GM12874 (cell line): ENCODE results near the gene PHF20.
A peak's percentile ranks its signal among the peaks of the same experiment; 100 is the strongest.

Source experiments
- TF ChIP-seq, protein P1 (sequence below): IDR thresholded peaks from 2 replicates; pipeline ENCODE4 v1.5.1; 2011; ENCODE audit warnings: low read depth, mild to moderate bottlenecking, control low read depth, low read length, moderate library complexity; ENCODE audit not compliant: insufficient read depth

PHF20 gene

DNA sequence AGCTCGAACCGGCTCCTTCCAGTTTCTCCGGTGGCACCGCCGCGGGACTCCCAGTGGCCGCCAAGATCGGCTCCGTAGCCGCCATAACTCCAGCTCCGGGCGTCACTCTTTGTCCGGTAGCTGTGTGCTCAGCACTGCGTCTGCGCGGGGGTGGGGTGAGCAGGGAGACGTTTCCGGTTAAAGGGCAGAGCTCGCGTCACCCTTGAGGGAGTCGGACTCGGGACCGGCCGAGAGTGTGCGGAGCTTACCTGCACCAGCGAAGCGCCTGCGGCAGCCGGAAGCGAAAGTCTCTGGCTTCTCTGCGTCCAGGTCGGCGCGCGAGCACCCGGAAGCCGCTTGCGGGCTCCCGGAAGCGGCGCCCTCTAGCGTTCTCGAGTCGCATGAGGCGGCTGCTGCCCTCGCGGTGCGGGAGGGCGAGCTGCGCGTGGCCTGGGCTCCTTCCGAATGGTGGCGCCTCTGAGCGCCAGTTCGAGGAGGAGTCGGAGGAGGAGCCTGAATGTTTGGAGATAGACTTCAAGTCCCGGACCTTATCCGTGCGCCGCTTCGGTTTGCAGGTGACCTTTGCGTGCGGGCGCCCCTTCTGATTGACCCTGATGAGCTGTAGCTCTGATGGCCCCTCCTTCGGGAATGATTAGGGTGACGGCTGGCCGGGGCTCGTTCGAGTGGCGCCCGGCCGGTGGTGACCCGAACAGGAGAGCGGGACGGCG lies 182.5 kb downstream of the PHF20 start, which contains the start of gene SCAND1:
TSS of gene SCAND1 (minus strand) at position 303 of the 707 bp plus-strand sequence. CDS start at position 85, 218 bp downstream.
- TF ChIP-seq, protein P1, sequence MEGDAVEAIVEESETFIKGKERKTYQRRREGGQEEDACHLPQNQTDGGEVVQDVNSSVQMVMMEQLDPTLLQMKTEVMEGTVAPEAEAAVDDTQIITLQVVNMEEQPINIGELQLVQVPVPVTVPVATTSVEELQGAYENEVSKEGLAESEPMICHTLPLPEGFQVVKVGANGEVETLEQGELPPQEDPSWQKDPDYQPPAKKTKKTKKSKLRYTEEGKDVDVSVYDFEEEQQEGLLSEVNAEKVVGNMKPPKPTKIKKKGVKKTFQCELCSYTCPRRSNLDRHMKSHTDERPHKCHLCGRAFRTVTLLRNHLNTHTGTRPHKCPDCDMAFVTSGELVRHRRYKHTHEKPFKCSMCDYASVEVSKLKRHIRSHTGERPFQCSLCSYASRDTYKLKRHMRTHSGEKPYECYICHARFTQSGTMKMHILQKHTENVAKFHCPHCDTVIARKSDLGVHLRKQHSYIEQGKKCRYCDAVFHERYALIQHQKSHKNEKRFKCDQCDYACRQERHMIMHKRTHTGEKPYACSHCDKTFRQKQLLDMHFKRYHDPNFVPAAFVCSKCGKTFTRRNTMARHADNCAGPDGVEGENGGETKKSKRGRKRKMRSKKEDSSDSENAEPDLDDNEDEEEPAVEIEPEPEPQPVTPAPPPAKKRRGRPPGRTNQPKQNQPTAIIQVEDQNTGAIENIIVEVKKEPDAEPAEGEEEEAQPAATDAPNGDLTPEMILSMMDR: peak; percentile 99

DNA sequence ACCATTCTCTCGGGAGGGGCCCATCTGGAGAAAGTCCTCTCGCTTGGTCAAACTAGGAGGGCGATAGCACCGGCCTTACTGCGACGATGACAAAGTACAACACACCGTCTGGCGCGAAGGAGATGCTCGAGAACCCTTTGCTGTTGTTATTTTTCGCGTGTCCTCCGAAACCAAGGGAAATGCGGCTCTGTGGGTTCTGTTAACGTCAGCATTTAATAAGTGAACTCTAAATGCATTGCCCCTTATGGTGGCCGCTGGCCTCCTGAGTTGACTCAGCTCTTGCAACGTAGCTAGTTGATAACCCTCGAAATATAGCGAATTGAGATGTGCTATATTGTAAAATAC lies 183.1 kb downstream of the PHF20 start:
- TF ChIP-seq, protein P1: no peak

DNA sequence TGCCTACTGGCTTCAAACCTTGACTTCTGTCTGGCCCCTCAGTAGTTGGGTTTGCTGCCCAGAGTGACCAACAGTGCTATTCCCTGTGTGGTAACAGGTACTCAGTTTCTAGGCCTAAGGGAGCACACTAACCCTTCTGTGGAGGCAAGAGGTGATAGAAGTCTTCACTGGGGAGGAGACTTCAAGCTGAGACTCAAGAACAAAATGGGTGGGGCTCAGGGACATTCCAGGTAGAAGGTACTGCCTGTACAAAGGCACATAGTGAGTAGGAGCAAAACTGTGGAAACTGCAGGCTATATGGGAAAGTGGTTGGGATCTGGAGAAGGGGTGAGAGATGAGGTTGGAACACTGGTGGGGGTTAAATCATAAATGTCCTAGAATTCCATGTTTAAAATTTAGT lies 184.8 kb downstream of the PHF20 start:
- TF ChIP-seq, protein P1: no peak

DNA sequence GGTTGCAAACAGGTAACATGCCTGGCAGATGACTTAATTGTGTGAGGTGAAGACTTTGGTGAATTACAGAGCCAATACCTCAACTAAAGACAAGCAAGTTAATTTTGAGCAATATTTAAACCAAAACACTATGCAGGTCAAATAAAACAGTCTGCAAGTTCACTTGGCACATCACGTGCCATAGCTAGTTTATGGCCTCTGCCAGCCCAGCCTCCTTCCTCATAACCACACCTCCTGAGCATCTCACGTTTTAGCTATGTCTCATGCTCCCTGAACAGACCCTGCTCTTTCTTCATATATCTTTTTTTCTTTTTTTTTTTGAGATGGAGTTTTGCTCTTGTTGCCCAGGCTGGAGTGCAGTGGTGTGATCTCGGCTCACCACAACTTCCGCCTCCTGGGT lies 192.1 kb downstream of the PHF20 start:
- TF ChIP-seq, protein P1: no peak

DNA sequence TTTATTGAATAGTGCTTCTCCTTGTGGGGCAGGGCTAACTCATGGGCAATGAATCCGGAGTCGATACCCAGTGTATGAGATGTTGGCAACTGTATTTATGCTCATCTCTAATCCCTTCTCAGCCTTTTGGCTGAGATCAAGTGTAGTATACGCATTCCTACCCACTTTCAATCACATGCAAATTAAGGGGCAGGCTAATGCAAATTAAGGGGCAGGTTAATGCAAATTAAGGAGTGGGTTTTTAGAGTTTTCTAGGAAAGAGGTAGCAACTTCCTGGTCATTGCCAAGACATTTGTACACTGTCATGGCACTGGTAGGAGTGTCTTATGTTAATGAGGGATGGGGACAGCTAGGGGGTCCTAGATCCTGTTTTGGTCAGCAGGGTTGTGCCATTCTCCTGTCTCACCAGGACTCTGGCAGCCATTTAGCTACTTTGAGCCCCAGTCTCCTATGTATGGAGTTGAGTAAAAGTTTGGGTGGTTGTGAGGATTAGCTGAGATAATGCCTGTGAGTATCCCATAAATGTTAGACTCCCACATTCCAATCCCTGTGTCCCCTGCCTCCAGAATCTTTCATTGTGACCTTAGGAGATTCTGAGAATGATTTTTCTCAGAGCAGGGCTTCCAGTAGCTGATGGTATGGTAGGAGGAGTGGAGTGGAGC lies 196.3 kb downstream of the PHF20 start, which contains the start of gene CNBD2:
TSS of gene CNBD2 (plus strand) at position 612 of the 662 bp plus-strand sequence. CDS start 173 bp downstream, outside the sequence.
- TF ChIP-seq, protein P1: no peak

DNA sequence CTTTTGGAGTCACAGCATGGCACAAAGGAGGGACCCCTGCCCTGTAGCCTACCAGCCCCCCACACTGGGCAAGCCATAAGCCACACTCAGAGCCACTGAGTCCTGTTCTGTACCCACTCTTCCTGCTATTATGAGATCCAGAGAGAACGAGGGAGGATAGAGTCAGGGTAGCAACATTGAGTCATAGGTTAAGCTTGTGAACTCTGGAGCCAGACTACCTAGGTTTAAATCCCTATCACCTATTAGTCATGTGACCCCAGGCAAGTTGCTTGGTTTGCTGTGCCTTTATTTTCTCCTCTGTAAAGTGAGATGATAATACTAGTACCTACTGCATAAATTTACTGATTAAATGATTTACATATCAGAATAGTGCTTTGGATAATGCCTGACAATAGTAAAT lies 197.1 kb downstream of the PHF20 start:
- TF ChIP-seq, protein P1: no peak

DNA sequence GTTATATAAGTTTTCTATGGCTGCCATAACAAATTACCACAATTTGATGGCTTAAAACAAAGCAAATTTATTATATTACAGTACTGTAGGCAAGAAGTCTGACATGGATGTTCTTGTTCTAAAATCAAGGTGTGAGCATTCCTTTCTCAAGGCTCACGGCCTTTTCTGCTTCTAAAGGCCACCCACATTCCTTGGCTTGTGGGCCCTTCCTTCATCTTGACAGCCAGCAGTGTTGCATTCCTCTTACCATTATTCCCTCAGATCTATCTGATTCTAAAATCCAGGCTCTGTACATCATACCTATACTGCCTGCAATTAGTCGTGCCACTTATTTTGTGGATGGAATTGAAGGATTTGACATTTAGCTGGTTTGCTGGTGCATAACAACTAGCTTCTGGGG lies 200.2 kb downstream of the PHF20 start:
- TF ChIP-seq, protein P1: no peak
